ENCODE data around the gene FBLN1. TPM values are rescaled to one million over a fixed set of nuclear protein-coding genes. Genes with fewer than 3 reads are reported as not detected.
A peak's percentile ranks its signal among the peaks of the same experiment; 100 is the strongest.

The FBLN1 gene
- polyA plus RNA-seq, 3 donors = 0.03 to 0.17 TPM; not detected in 1

DNA sequence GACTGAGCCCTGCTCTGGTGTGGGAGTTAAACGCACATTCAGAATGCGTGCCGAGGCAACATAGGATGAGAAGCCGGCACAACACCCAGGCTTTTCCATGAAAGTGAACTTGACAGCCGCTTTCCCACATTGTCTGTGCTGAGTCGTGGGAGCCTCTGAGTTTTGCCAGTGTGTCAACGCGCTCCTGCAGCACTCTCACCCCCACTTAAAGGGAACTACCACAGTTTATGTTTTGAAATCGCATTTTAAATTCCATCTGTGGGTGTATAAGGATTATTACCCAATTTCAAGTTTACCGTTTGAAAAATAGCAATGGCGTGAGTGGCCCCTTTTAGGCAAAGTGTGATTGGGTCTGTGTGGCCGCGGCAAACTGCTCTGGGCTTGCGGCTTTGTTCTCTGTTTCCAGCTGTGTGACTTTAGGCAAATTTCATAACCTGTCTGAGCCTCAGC, 81.5 kb downstream of the FBLN1 start:
- Histone ChIP-seq H3K9me3 (replicated peaks in 1 of 2; ENCODE audit: control insufficient read depth in 1 of 2, insufficient read depth in 1 of 2, low read length in 2 of 2) (no peaks in the 10 kb centered on the region), H3K9ac (ENCODE audit: insufficient read depth, low read length, poor library complexity, severe bottlenecking) (peak overlapping the region; percentile 22), H3K79me2 (ENCODE audit: insufficient read depth, low read length) (no peaks in the 10 kb centered on the region), H3K4me1 (ENCODE audit: control insufficient read depth in 1 of 2, insufficient read depth in 2 of 2, low read length in 2 of 2) (peaks cover 24 to 30% of the 10 kb centered on the region in 2 donors), H3K27me3 (ENCODE audit: control insufficient read depth in 2 of 2, insufficient read depth in 2 of 2, low read length in 2 of 2) (no peaks in the 10 kb centered on the region), H3K4me2 (replicated peaks; ENCODE audit: extremely low read depth, low read length, poor library complexity, severe bottlenecking) (peak overlapping the region; percentile 61), H4K20me1 (ENCODE audit: insufficient read depth, low read length) (no peaks in the 10 kb centered on the region), H3K36me3 (replicated peaks in 1 of 2; ENCODE audit: control insufficient read depth in 1 of 2, insufficient read depth in 2 of 2, low read length in 2 of 2) (no peaks in the 10 kb centered on the region), H3K27ac (ENCODE audit: low read depth in 1 of 2, low read length in 2 of 2) (no peak overlapping the region), H3K4me3 (replicated peaks in 1 of 3; ENCODE audit: low read depth in 2 of 3, low read length in 3 of 3) (peak overlapping the region in 1 of 3 experiments; percentile 21), H2AFZ (ENCODE audit: insufficient read depth, low read depth, low read length, poor library complexity, severe bottlenecking) (peak overlapping the region; percentile 60)
- TF ChIP-seq, protein P1, sequence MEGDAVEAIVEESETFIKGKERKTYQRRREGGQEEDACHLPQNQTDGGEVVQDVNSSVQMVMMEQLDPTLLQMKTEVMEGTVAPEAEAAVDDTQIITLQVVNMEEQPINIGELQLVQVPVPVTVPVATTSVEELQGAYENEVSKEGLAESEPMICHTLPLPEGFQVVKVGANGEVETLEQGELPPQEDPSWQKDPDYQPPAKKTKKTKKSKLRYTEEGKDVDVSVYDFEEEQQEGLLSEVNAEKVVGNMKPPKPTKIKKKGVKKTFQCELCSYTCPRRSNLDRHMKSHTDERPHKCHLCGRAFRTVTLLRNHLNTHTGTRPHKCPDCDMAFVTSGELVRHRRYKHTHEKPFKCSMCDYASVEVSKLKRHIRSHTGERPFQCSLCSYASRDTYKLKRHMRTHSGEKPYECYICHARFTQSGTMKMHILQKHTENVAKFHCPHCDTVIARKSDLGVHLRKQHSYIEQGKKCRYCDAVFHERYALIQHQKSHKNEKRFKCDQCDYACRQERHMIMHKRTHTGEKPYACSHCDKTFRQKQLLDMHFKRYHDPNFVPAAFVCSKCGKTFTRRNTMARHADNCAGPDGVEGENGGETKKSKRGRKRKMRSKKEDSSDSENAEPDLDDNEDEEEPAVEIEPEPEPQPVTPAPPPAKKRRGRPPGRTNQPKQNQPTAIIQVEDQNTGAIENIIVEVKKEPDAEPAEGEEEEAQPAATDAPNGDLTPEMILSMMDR (IDR thresholded peaks at IDR 0.05) = no peak
- DNase-seq = peak; percentile 11 to 27 (median 25)
- no peaks in the 10 kb centered on the region for H3K9me3 Mint-ChIP-seq
- H3K27ac Mint-ChIP-seq = peak overlapping the region in 1 of 7 donors; percentile 77
- H3K36me3 Mint-ChIP-seq = no peaks in the 10 kb centered on the region
- intact Hi-C loops (cut with micrococcal nuclease) = loop anchor here (5.0 to 10.0 kb wide), 2 partner anchors 531 to 533 kb away; no protein-coding TSS in a partner anchor
- peaks cover 43% of the 10 kb centered on the region for H3K4me1 Mint-ChIP-seq
- H3K27me3 Mint-ChIP-seq (ENCODE audit: low read depth in 3 of 3) = peaks cover 5 to 7% (median 5%) of the 10 kb centered on the region in 3 donors
- H3K4me3 Mint-ChIP-seq = peak overlapping the region; percentile 52 to 77
- WGBS (ENCODE audit: insufficient coverage) = 49% methylated on average over 4 of the region's 14 CpGs

DNA sequence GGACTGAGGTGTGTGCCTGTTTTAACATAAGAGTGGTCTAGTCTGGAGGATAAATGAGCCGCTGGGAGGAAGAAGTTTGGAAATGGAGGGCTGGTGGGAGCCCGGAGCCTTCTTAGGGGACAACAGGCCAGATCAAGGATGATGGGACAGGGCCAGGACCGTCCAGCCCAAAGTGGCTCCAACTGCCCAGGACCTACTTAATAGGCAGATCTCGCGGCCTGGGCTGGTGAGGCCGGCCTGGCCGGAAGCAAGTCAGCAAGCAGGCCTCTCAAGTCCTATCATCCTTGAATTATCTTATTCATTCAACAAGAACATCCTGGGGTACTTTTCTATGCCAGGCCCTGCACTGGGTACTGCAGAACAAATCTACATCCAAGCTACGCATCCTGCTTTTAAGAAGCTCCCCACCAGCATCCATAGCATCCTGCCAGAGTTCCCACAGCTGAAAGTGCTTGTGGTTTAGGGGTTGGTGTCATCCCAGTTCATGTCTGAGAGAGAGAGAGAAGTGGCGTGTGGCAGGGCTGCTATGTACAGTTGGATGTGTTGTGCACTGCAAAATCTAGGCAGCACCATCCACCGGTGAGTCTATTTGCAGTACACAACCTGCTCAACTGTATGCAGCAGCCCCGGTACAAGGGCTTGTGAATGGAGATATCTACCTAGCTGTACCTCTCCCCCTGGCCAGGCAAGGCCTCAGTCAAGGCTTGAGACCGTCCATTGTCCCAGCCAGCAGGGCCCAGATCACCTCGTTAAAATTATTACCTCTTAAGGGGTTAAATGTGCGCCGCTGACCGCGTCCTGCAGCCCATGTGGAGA, 82.1 kb downstream of the FBLN1 start:
- H3K9me3 Mint-ChIP-seq = no peaks in the 10 kb centered on the region
- intact Hi-C loops (cut with micrococcal nuclease) = loop anchor here (5.0 to 10.0 kb wide), 2 partner anchors 530 to 532 kb away; no protein-coding TSS in a partner anchor
- Histone ChIP-seq H3K9me3 (replicated peaks in 1 of 2; ENCODE audit: control insufficient read depth in 1 of 2, insufficient read depth in 1 of 2, low read length in 2 of 2) (no peaks in the 10 kb centered on the region), H3K9ac (ENCODE audit: insufficient read depth, low read length, poor library complexity, severe bottlenecking) (peak overlapping the region; percentile 22), H2AFZ (ENCODE audit: insufficient read depth, low read depth, low read length, poor library complexity, severe bottlenecking) (peak overlapping the region; percentile 60), H3K4me1 (ENCODE audit: control insufficient read depth in 1 of 2, insufficient read depth in 2 of 2, low read length in 2 of 2) (peaks cover 24 to 30% of the 10 kb centered on the region in 2 donors), H3K79me2 (ENCODE audit: insufficient read depth, low read length) (no peaks in the 10 kb centered on the region), H3K4me3 (replicated peaks in 1 of 3; ENCODE audit: low read depth in 2 of 3, low read length in 3 of 3) (peak overlapping the region in 1 of 3 experiments; percentile 21), H3K27me3 (ENCODE audit: control insufficient read depth in 2 of 2, insufficient read depth in 2 of 2, low read length in 2 of 2) (no peaks in the 10 kb centered on the region), H3K36me3 (replicated peaks in 1 of 2; ENCODE audit: control insufficient read depth in 1 of 2, insufficient read depth in 2 of 2, low read length in 2 of 2) (no peaks in the 10 kb centered on the region), H3K4me2 (replicated peaks; ENCODE audit: extremely low read depth, low read length, poor library complexity, severe bottlenecking) (no peak overlapping the region), H3K27ac (ENCODE audit: low read depth in 1 of 2, low read length in 2 of 2) (no peak overlapping the region), H4K20me1 (ENCODE audit: insufficient read depth, low read length) (no peaks in the 10 kb centered on the region)
- H3K4me1 Mint-ChIP-seq = peaks cover 43% of the 10 kb centered on the region
- TF ChIP-seq, protein P1 (IDR thresholded peaks at IDR 0.05) = no peak
- H3K27ac Mint-ChIP-seq = peak overlapping the region in 2 of 7 donors; percentile 70 to 77
- no peaks in the 10 kb centered on the region for H3K36me3 Mint-ChIP-seq
- DNase-seq = no peak
- peak overlapping the region in 1 of 2 donors; percentile 77 for H3K4me3 Mint-ChIP-seq
- peaks cover 3 to 7% (median 4%) of the 10 kb centered on the region in 3 donors for H3K27me3 Mint-ChIP-seq (ENCODE audit: low read depth in 3 of 3)
- 91% methylated on average over 8 of the region's 17 CpGs for WGBS (ENCODE audit: insufficient coverage)

Measured in CD14-positive monocyte (primary cell).